ENCODE results near the gene GTPBP4. TPM values are rescaled to one million over a fixed set of nuclear protein-coding genes. Genes with fewer than 3 reads are reported as not detected.

Gene GTPBP4
- total RNA-seq, 2 donors from 2014 or later = 15.6 to 39.9 TPM

DNA sequence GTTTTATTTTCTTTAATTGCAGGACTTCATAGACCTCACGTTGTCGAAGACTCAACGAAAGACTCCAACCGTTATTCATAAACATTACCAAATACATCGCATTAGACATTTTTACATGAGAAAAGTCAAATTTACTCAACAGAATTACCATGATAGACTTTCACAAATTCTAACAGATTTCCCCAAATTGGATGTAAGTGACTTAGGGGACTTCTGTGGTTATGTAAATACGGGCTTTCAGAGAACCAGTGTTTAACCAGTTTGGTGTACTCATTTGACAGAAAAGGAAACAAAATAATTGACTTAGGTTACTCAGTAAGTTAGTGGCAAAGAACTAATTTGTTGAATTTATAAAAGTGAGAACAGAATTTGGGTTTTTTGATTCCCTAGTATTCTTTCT, 4.2 kb downstream of the GTPBP4 start:
- Histone ChIP-seq H3K4me3 (no peak overlapping the region), H3K27ac (no peak overlapping the region), H3K4me1 (replicated peaks) (peaks cover 5% of the 10 kb centered on the region), H3K9me3 (no peaks in the 10 kb centered on the region), H3K36me3 (peaks cover 0 to 4% of the 10 kb centered on the region in 2 donors), H3K27me3 (replicated peaks; ENCODE audit: insufficient read depth) (no peaks in the 10 kb centered on the region)
- DNase-seq (ENCODE audit: low spot score) = no peak
- intact Hi-C loops (cut with DNase I) = no loop called here
- WGBS = 97% methylated on average over 6 of the region's 6 CpGs
- no peak for TF ChIP-seq POLR2AphosphoS5 (IDR thresholded peaks at IDR 0.05)

DNA sequence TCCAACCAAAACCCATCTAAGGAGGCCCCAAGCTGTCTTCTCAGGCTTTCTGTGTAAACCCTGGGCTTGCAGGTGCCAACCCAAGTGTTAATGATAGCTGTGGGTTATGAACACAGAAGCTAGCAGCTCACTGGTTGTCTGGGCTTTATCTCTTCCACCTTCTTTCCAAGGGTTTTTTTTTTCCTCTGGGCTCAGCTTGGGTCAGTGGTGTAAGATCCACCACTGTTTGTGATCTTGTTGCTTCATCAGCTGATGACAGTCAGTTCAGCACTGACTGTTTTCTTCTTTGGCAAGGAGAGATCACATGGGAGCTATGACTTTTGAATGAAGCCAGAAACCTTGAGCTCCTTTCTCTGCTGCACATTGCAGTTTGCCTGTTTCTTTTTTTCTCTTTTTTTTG, 4.6 kb downstream of the GTPBP4 start:
- Histone ChIP-seq H3K27ac (no peak overlapping the region), H3K9me3 (no peaks in the 10 kb centered on the region), H3K36me3 (peaks cover 0 to 4% of the 10 kb centered on the region in 2 donors), H3K4me1 (replicated peaks) (peaks cover 5% of the 10 kb centered on the region), H3K4me3 (no peak overlapping the region), H3K27me3 (replicated peaks; ENCODE audit: insufficient read depth) (no peaks in the 10 kb centered on the region)
- intact Hi-C loops (cut with DNase I) = no loop called here
- TF ChIP-seq POLR2AphosphoS5 (IDR thresholded peaks at IDR 0.05) = no peak
- no peak for DNase-seq (ENCODE audit: low spot score)

DNA sequence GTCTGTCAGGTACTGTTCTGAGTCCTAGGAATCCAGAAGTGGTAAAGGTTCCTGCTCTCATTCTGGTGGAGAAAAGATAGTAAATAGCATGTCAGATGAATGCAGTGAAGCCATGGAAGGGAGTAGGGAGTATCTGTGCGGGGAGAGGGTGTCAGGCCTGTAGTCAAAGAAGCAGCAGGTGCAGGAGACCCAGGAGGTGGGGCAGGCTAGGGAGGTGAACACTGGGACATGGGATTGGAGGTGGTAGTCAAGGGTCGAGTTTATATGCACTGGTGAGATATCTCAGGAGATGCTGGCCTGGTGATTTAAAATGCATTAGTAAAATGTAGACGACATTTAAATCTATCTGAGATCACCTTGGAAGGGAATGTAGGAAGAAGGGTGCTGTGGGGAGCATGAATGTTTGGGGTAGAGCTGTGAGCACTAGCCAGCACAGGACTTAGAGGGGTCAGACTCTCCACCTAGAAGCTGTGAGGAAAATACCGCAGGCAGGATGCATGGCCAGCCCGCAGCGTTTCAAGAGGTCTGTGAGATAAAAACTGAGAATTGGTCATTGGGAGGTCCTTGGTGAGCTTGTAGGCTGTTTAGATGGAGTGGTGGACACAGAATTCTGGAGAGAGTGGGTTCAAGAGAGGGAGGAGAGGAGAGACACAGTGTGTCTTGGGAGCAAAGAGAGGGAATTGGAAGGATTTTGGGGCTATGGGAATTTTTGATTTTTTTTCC, 6.8 kb downstream of the GTPBP4 start:
- intact Hi-C loops (cut with DNase I) = no loop called here
- Histone ChIP-seq H3K4me1 (replicated peaks) (no peaks in the 10 kb centered on the region), H3K27me3 (replicated peaks; ENCODE audit: insufficient read depth) (no peaks in the 10 kb centered on the region), H3K4me3 (no peak overlapping the region), H3K27ac (no peak overlapping the region), H3K9me3 (no peaks in the 10 kb centered on the region), H3K36me3 (peaks cover 4 to 20% of the 10 kb centered on the region in 2 donors)
- WGBS = 96% methylated on average over 6 of the region's 6 CpGs
- DNase-seq (ENCODE audit: low spot score) = no peak
- TF ChIP-seq POLR2AphosphoS5 (IDR thresholded peaks at IDR 0.05) = no peak
- TF ChIP-seq, protein P1, sequence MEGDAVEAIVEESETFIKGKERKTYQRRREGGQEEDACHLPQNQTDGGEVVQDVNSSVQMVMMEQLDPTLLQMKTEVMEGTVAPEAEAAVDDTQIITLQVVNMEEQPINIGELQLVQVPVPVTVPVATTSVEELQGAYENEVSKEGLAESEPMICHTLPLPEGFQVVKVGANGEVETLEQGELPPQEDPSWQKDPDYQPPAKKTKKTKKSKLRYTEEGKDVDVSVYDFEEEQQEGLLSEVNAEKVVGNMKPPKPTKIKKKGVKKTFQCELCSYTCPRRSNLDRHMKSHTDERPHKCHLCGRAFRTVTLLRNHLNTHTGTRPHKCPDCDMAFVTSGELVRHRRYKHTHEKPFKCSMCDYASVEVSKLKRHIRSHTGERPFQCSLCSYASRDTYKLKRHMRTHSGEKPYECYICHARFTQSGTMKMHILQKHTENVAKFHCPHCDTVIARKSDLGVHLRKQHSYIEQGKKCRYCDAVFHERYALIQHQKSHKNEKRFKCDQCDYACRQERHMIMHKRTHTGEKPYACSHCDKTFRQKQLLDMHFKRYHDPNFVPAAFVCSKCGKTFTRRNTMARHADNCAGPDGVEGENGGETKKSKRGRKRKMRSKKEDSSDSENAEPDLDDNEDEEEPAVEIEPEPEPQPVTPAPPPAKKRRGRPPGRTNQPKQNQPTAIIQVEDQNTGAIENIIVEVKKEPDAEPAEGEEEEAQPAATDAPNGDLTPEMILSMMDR (IDR thresholded peaks at IDR 0.05) = no peak
- no peak for TF ChIP-seq POLR2A (IDR thresholded peaks at IDR 0.05)

- H3K36me3 ChIP-seq = peaks cover 4 to 22% of the 10 kb centered on the region in 2 donors
- intact Hi-C loops (cut with DNase I) = no loop called here
- H3K27ac ChIP-seq = no peak overlapping the region
- H3K27me3 ChIP-seq (replicated peaks; ENCODE audit: insufficient read depth) = no peaks in the 10 kb centered on the region
- H3K9me3 ChIP-seq = no peaks in the 10 kb centered on the region
- H3K4me3 ChIP-seq = no peak overlapping the region
- no peaks in the 10 kb centered on the region for H3K4me1 ChIP-seq (replicated peaks)
- WGBS = 89% methylated on average over 7 of the region's 7 CpGs
- TF ChIP-seq POLR2A (IDR thresholded peaks at IDR 0.05) (no peak), POLR2AphosphoS5 (IDR thresholded peaks at IDR 0.05) (no peak)
- TF ChIP-seq, protein P1 (IDR thresholded peaks at IDR 0.05) = no peak
- no peak for DNase-seq (ENCODE audit: low spot score)
Observed at GRCh38 chr10:995559-995926, 7.3 kb downstream of the GTPBP4 start.

DNA sequence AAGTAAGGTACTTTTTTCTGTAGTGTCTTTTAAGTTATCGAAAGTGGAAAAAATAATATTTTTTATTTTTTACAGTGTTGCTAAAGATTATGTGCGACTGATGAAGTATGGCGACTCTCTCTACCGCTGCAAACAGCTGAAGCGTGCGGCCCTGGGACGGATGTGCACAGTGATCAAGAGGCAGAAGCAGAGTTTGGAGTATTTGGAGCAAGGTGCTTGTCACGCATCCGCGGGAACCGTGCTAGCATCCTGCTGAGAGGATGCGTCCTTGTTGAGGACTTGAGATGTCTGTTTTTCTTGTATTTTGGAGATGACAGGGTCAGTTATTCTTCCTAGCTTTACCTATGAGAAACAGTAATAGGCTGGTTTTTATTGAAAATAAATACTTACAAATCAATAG, 7.8 kb downstream of the GTPBP4 start:
- Histone ChIP-seq H3K36me3 (peaks cover 7 to 27% of the 10 kb centered on the region in 2 donors), H3K4me1 (replicated peaks) (no peaks in the 10 kb centered on the region), H3K9me3 (no peaks in the 10 kb centered on the region), H3K27me3 (replicated peaks; ENCODE audit: insufficient read depth) (no peaks in the 10 kb centered on the region), H3K27ac (no peak overlapping the region), H3K4me3 (no peak overlapping the region)
- TF ChIP-seq POLR2AphosphoS5 (IDR thresholded peaks at IDR 0.05) (no peak), POLR2A (IDR thresholded peaks at IDR 0.05) (no peak)
- TF ChIP-seq, protein P1 (IDR thresholded peaks at IDR 0.05) = no peak
- 96% methylated on average over 12 of the region's 12 CpGs for WGBS
- no peak for DNase-seq (ENCODE audit: low spot score)
- intact Hi-C loops (cut with DNase I) = no loop called here

Measured in prostate gland (tissue), 2 donors.